Activated naive CD4-positive, alpha-beta T cell (primary cell): Measurements from ENCODE around the gene NRDC.

Experiments
- DNase-seq, 4 experiments: peaks; one replicate each; lab custom pipeline; 2025; lab: John Stamatoyannopoulos, UW

The NRDC gene

GRCh38 chr1:51761351-51761750 lies 117.2 kb downstream of the NRDC start:
- no peak for DNase-seq

GRCh38 chr1:51760872-51761271 lies 117.7 kb downstream of the NRDC start:
- no peak for DNase-seq

GRCh38 chr1:51758310-51758709 lies 120.2 kb downstream of the NRDC start:
- DNase-seq, result no peak

GRCh38 chr1:51756290-51756689 lies 122.2 kb downstream of the NRDC start:
- DNase-seq, result no peak

- no peak for DNase-seq
Observed at GRCh38 chr1:51755437-51755836, 123.1 kb downstream of the NRDC start.

- DNase-seq, result no peak
Observed at GRCh38 chr1:51754666-51755065, 123.9 kb downstream of the NRDC start.

GRCh38 chr1:51753969-51754368 lies 124.6 kb downstream of the NRDC start:
- DNase-seq, result no peak

GRCh38 chr1:51752073-51752948 lies 126.2 kb downstream of the NRDC start:
- no peak for DNase-seq

GRCh38 chr1:51750729-51751128 lies 127.8 kb downstream of the NRDC start:
- DNase-seq, result no peak

- no peak for DNase-seq
Observed at GRCh38 chr1:51750218-51750617, 128.3 kb downstream of the NRDC start.

GRCh38 chr1:51749151-51749550 lies 129.4 kb downstream of the NRDC start:
- DNase-seq, result no peak

- no peak for DNase-seq
Observed at GRCh38 chr1:51745304-51745570, 133.3 kb downstream of the NRDC start.

- DNase-seq, result no peak
Observed at GRCh38 chr1:51744506-51745303, 133.8 kb downstream of the NRDC start.

GRCh38 chr1:51741121-51741681 lies 137.3 kb downstream of the NRDC start:
- DNase-seq, result no peak

GRCh38 chr1:51740652-51741051 lies 137.9 kb downstream of the NRDC start:
- DNase-seq, result no peak
